COLO668 (cell line): ENCODE measurements around the gene NACAD.
"Not testable (repeated sequence)": the region's sequence is repeated elsewhere in the genome, so short reads cannot be mapped to it uniquely, and the experiment has no call there.

Experiments
- DNase-seq: peaks from one replicate; lab custom pipeline; 2025; ENCODE audit not compliant: unreplicated experiment; lab: John Stamatoyannopoulos, UW

NACAD gene

GRCh38 chr7:45118292-45118691 is 29.5 kb upstream of the NACAD start:
- DNase-seq, result no peak

- DNase-seq, result no peak
Observed at GRCh38 chr7:45117582-45117981, 28.8 kb upstream of the NACAD start.

- no peak for DNase-seq
Observed at GRCh38 chr7:45116048-45116447, 27.3 kb upstream of the NACAD start.

GRCh38 chr7:45114926-45115325 is 26.2 kb upstream of the NACAD start:
- no peak for DNase-seq

GRCh38 chr7:45114257-45114656 is 25.5 kb upstream of the NACAD start:
- not testable (repeated sequence) for DNase-seq

- no peak for DNase-seq
Observed at GRCh38 chr7:45112648-45113047, 23.9 kb upstream of the NACAD start.

- DNase-seq, result peak; percentile 99
Observed at GRCh38 chr7:45111298-45112223, 22.8 kb upstream of the NACAD start, which contains the start of gene TBRG4. Gene TBRG4 (minus strand): TSS chr7:45111697. CDS start chr7:45109237, 2,460 bp downstream.

GRCh38 chr7:45108863-45109262 is 20.1 kb upstream of the NACAD start:
- DNase-seq, result no peak

GRCh38 chr7:45107356-45107755 is 18.6 kb upstream of the NACAD start:
- DNase-seq, result no peak

- no peak for DNase-seq
Observed at GRCh38 chr7:45106820-45107219, 18.1 kb upstream of the NACAD start.

- DNase-seq, result no peak
Observed at GRCh38 chr7:45105588-45106188, 16.9 kb upstream of the NACAD start.

- DNase-seq, result no peak
Observed at GRCh38 chr7:45104844-45105587, 16.2 kb upstream of the NACAD start.

- DNase-seq, result no peak
Observed at GRCh38 chr7:45103958-45104843, 15.4 kb upstream of the NACAD start.

GRCh38 chr7:45102785-45103712 is 14.3 kb upstream of the NACAD start:
- no peak for DNase-seq

- DNase-seq, result no peak
Observed at GRCh38 chr7:45101748-45102147, 13.0 kb upstream of the NACAD start.

GRCh38 chr7:45100761-45101480 is 12.2 kb upstream of the NACAD start:
- no peak for DNase-seq

- DNase-seq, result no peak
Observed at GRCh38 chr7:45099891-45100760, 11.4 kb upstream of the NACAD start.
